Lower lobe of right lung (tissue), 2 donors: ENCODE data around the gene CFAP141. TPM values are rescaled to one million over a fixed set of nuclear protein-coding genes. Genes with fewer than 3 reads are reported as not detected.

Source experiments
- ATAC-seq, 2 donors: fragments of 200-7000 bp; cut with Tn5 transposase; one replicate each; pipeline ENCODE4 v1.9.1; 2020 to 2022; ENCODE audit warnings: mild to moderate bottlenecking in 2 of 2, moderate library complexity in 2 of 2
- DNase-seq: peaks from one replicate; pipeline ENCODE4 v3.0.0-alpha.2; 2020
- H3K27ac ChIP-seq: fragments of 200-600 bp; one replicate; pipeline ENCODE4 v1.8.0; 2022
- H3K27me3 ChIP-seq: fragments of 200-600 bp; one replicate; pipeline ENCODE4 v1.8.0; 2022; ENCODE audit warnings: low read depth
- H3K36me3 ChIP-seq: fragments of 200-600 bp; one replicate; pipeline ENCODE4 v1.8.0; 2022; ENCODE audit warnings: mild to moderate bottlenecking
- H3K4me1 ChIP-seq: fragments of 200-600 bp; one replicate; pipeline ENCODE4 v1.8.0; 2022
- H3K4me3 ChIP-seq: fragments of 200-600 bp; one replicate; pipeline ENCODE4 v1.8.0; 2022; ENCODE audit warnings: mild to moderate bottlenecking
- H3K9me3 ChIP-seq: fragments of 200-600 bp; one replicate; pipeline ENCODE4 v1.8.0; 2022
- CTCF ChIP-seq: fragments of 200-600 bp; IDR thresholded peaks from one replicate; pipeline ENCODE4 v1.8.0; 2022; ENCODE audit warnings: antibody characterized with exemption, mild to moderate bottlenecking
- intact Hi-C: fragments of 100-400 bp; cut with DNase I; formaldehyde crosslinking; loops from one replicate; pipeline ENCODE4 v1.11.0; 2022
- total RNA-seq: library from RNA; stranded (reverse); fragmentation: NEBNext Ultra II Directional; extraction: Animal tissue kit (Norgen Biotek cat#: 25700); gene quantifications from one replicate; pipeline ENCODE4 v1.2.1, GENCODE V29; 2021
- donor health status: DM: no; HTN: yes; CAD: no; lungs with severe emphysema.

The CFAP141 gene
- total RNA-seq, 1 donor from 2014 or later = 2.8 TPM

GRCh38 chr1:154167461-154167860, 38.7 kb downstream of the CFAP141 start:
- no peak for DNase-seq
- ATAC-seq = no peak
- TF ChIP-seq CTCF = no peak
- H3K36me3 ChIP-seq = peaks cover 100% of the 10 kb centered on the region
- no peaks in the 10 kb centered on the region for H3K27me3 ChIP-seq
- H3K27ac ChIP-seq = no peak overlapping the region
- intact Hi-C loops = no loop called here
- no peaks in the 10 kb centered on the region for H3K9me3 ChIP-seq
- H3K4me3 ChIP-seq = no peak overlapping the region
- H3K4me1 ChIP-seq = no peaks in the 10 kb centered on the region

- Histone ChIP-seq H3K27ac (no peak overlapping the region), H3K9me3 (no peaks in the 10 kb centered on the region), H3K36me3 (peaks cover 99% of the 10 kb centered on the region), H3K4me1 (no peaks in the 10 kb centered on the region), H3K4me3 (no peak overlapping the region), H3K27me3 (no peaks in the 10 kb centered on the region)
- intact Hi-C loops = no loop called here
- TF ChIP-seq CTCF = no peak
- ATAC-seq (no peak), DNase-seq (no peak)
Measured at GRCh38 chr1:154166207-154166606, 39.9 kb downstream of the CFAP141 start.

- H3K36me3 ChIP-seq = peaks cover 84% of the 10 kb centered on the region
Measured at GRCh38 chr1:154159554-154159953, 46.6 kb downstream of the CFAP141 start.

GRCh38 chr1:154158307-154159125, 47.6 kb downstream of the CFAP141 start:
- Histone ChIP-seq H3K27ac (peak overlapping the region; percentile 94), H3K9me3 (no peaks in the 10 kb centered on the region), H3K27me3 (no peaks in the 10 kb centered on the region), H3K4me3 (no peak overlapping the region), H3K36me3 (peaks cover 74% of the 10 kb centered on the region), H3K4me1 (peaks cover 54% of the 10 kb centered on the region)
- DNase-seq = no peak
- no peak for TF ChIP-seq CTCF
- no peak for ATAC-seq
- intact Hi-C loops = no loop called here

More at GRCh38 chr1:154159554-154159953, 46.6 kb downstream of the CFAP141 start:
- ATAC-seq (no peak), DNase-seq (no peak)
- Histone ChIP-seq H3K27ac (no peak overlapping the region), H3K27me3 (no peaks in the 10 kb centered on the region), H3K4me3 (no peak overlapping the region), H3K9me3 (no peaks in the 10 kb centered on the region), H3K4me1 (peaks cover 44% of the 10 kb centered on the region)
- TF ChIP-seq CTCF = no peak
- intact Hi-C loops = no loop called here

- ATAC-seq (peak; percentile 77 to 80), DNase-seq (no peak)
- Histone ChIP-seq H3K4me1 (peaks cover 57% of the 10 kb centered on the region), H3K27ac (peak overlapping the region; percentile 94), H3K36me3 (peaks cover 66% of the 10 kb centered on the region), H3K27me3 (no peaks in the 10 kb centered on the region), H3K9me3 (no peaks in the 10 kb centered on the region), H3K4me3 (no peak overlapping the region)
- intact Hi-C loops = no loop called here
- no peak for TF ChIP-seq CTCF
Measured at GRCh38 chr1:154157520-154158306, 48.4 kb downstream of the CFAP141 start.
